Keratinocyte (primary cell): Measurements from ENCODE around the gene CNTNAP2. TPM values are rescaled to one million over a fixed set of nuclear protein-coding genes. Genes with fewer than 3 reads are reported as not detected.

Experiments used
- DNase-seq: peaks from one replicate; pipeline ENCODE4 v3.0.0-alpha.2; 2011; ENCODE audit warnings: low read depth, missing footprints, low spot score
- FAIRE-seq: peaks from 2 replicates; lab custom pipeline; 2011; peaks lifted over from hg19 to GRCh38; lab: Jason Lieb, UNC
- H2AFZ ChIP-seq: 2 replicates; pipeline ENCODE4 v1.6.0; 2012; ENCODE audit warnings: low read length, control low read depth, inconsistent platforms; ENCODE audit not compliant: control insufficient read depth
- H3K27ac ChIP-seq: 2 replicates; pipeline ENCODE4 v1.5.1; 2011; ENCODE audit warnings: low read length; ENCODE audit not compliant: control insufficient read depth, insufficient read depth
- H3K27me3 ChIP-seq: 3 replicates; pipeline ENCODE4 v1.6.0; 2011; ENCODE audit warnings: low read length; ENCODE audit not compliant: control insufficient read depth, insufficient read depth; ENCODE audit errors: extremely low read depth
- H3K36me3 ChIP-seq, 2 experiments: 2 replicates in 1 of 2; 3 replicates in 1 of 2; pipeline ENCODE4 v1.5.1; 2011; ENCODE audit warnings: low read length in 2 of 2, mild to moderate bottlenecking in 1 of 2; ENCODE audit not compliant: control insufficient read depth in 2 of 2, insufficient read depth in 2 of 2; ENCODE audit errors: extremely low read depth in 1 of 2
- H3K4me1 ChIP-seq: 3 replicates; pipeline ENCODE4 v1.5.1; 2011; ENCODE audit warnings: low read length; ENCODE audit not compliant: control insufficient read depth, insufficient read depth; ENCODE audit errors: extremely low read depth
- H3K4me2 ChIP-seq: 3 replicates; pipeline ENCODE4 v1.6.0; 2011; ENCODE audit warnings: low read depth, low read length; ENCODE audit not compliant: control insufficient read depth, insufficient read depth; ENCODE audit errors: extremely low read depth
- H3K4me3 ChIP-seq, 3 experiments: fragments of 200-600 bp in 1 of 3; sonication (generic) in 1 of 3; 2 replicates in 2 of 3; 3 replicates in 1 of 3; pipeline ENCODE4 v1.5.1; 2011 to 2016; ENCODE audit warnings: low read length in 3 of 3, mild to moderate bottlenecking in 3 of 3, control low read depth in 2 of 3, inconsistent platforms in 1 of 3, low read depth in 1 of 3, mixed read lengths in 1 of 3, mixed run types in 1 of 3, moderate library complexity in 1 of 3; ENCODE audit not compliant: control insufficient read depth in 2 of 3, insufficient read depth in 2 of 3; ENCODE audit errors: extremely low read depth in 1 of 3
- H3K79me2 ChIP-seq: 2 replicates; pipeline ENCODE4 v1.6.0; 2012; ENCODE audit warnings: low read length; ENCODE audit not compliant: control insufficient read depth, insufficient read depth
- H3K9ac ChIP-seq: 3 replicates; pipeline ENCODE4 v1.6.0; 2011; ENCODE audit warnings: low read length; ENCODE audit not compliant: control insufficient read depth, insufficient read depth; ENCODE audit errors: extremely low read depth
- H3K9me1 ChIP-seq: 3 replicates; pipeline ENCODE4 v1.6.0; 2011; ENCODE audit warnings: low read length; ENCODE audit not compliant: control insufficient read depth, insufficient read depth; ENCODE audit errors: extremely low read depth
- H3K9me3 ChIP-seq: 2 replicates; pipeline ENCODE4 v1.5.1; 2012; ENCODE audit warnings: low read depth, low read length; ENCODE audit not compliant: control insufficient read depth
- H4K20me1 ChIP-seq: 3 replicates; pipeline ENCODE4 v1.6.0; 2011; ENCODE audit warnings: low read length; ENCODE audit not compliant: control insufficient read depth, insufficient read depth; ENCODE audit errors: extremely low read depth
- CTCF ChIP-seq, 3 experiments: IDR thresholded peaks in 1 of 3; conservative IDR thresholded peaks in 1 of 3; optimal IDR thresholded peaks in 1 of 3; 2 replicates in 2 of 3; 3 replicates in 1 of 3; pipeline versions ENCODE3 to v1.5.1; 2011; ENCODE audit warnings: low read length in 3 of 3, mild to moderate bottlenecking in 3 of 3, moderate library complexity in 2 of 3, control low read depth in 1 of 3, inconsistent platforms in 1 of 3; ENCODE audit not compliant: insufficient read depth in 2 of 3; ENCODE audit errors: extremely low read depth in 1 of 3
- EZH2 ChIP-seq: IDR thresholded peaks from one replicate; pipeline ENCODE4 v1.6.1; 2012; ENCODE audit warnings: inconsistent platforms, mild to moderate bottlenecking, low read length, moderate library complexity
- dilution Hi-C: fragments of 300-500 bp; cut with MboI; formaldehyde crosslinking; loops from one replicate; pipeline ENCODE4 v1.7.0; 2020; ENCODE audit warnings: low sequenced_read_pairs; ENCODE audit not compliant: extremely low pct_ligation_motif_present
- polyA plus RNA-seq, 5 experiments: library from polyadenylated mRNA; depleted of rRNA in 3 of 5; stranded (reverse) in 3 of 5; stranded (forward) in 1 of 5; unstranded in 1 of 5; fragments of >200 nt; gene quantifications; 1 replicate in 1 of 5; 2 replicates in 3 of 5; 3 replicates in 1 of 5; pipeline versions ENCODE4 v1.2.1 to v1.2.3, GENCODE V29; 2011 to 2012; ENCODE audit warnings: missing spikeins in 2 of 5, low read depth in 1 of 5, low replicate concordance in 1 of 5

CNTNAP2 gene
- polyA plus RNA-seq, 1 donor (not counting 4 experiments of a cell fraction or from before 2014, with no cell fraction given) = 1.4 TPM

- FAIRE-seq = no peak
- H3K4me3 ChIP-seq = no peak overlapping the region
- H3K9me3 ChIP-seq = no peaks in the 10 kb centered on the region
- DNase-seq = no peak
- H4K20me1 ChIP-seq = no peaks in the 10 kb centered on the region
- no peak overlapping the region for H3K4me2 ChIP-seq
- H3K9ac ChIP-seq = no peak overlapping the region
- no peak overlapping the region for H2AFZ ChIP-seq
- TF ChIP-seq EZH2 (no peak), CTCF (optimal IDR thresholded peaks at IDR 0.05 in 1 of 3, IDR thresholded peaks at IDR 0.05 in 1 of 3, conservative IDR thresholded peaks at IDR 0.05 in 1 of 3; ENCODE audit: extremely low read depth in 1 of 3, insufficient read depth in 2 of 3, low read length in 3 of 3) (no peak)
- H3K4me1 ChIP-seq = no peaks in the 10 kb centered on the region
- H3K36me3 ChIP-seq = no peaks in the 10 kb centered on the region
- no peaks in the 10 kb centered on the region for H3K27me3 ChIP-seq
- no peaks in the 10 kb centered on the region for H3K9me1 ChIP-seq
- H3K27ac ChIP-seq = no peak overlapping the region
- H3K79me2 ChIP-seq = no peaks in the 10 kb centered on the region
- dilution Hi-C loops = no loop called here
Observed at GRCh38 chr7:146557971-146558469, 441.4 kb downstream of the CNTNAP2 start.

GRCh38 chr7:146565872-146566271 is 449.3 kb downstream of the CNTNAP2 start:
- TF ChIP-seq CTCF (optimal IDR thresholded peaks at IDR 0.05 in 1 of 3, IDR thresholded peaks at IDR 0.05 in 1 of 3, conservative IDR thresholded peaks at IDR 0.05 in 1 of 3; ENCODE audit: extremely low read depth in 1 of 3, insufficient read depth in 2 of 3, low read length in 3 of 3) (no peak), EZH2 (no peak)
- Histone ChIP-seq H3K9me3 (no peaks in the 10 kb centered on the region), H3K27me3 (no peaks in the 10 kb centered on the region), H4K20me1 (no peaks in the 10 kb centered on the region), H3K4me3 (no peak overlapping the region), H3K4me2 (no peak overlapping the region), H2AFZ (no peak overlapping the region), H3K9ac (no peak overlapping the region), H3K9me1 (no peaks in the 10 kb centered on the region), H3K79me2 (no peaks in the 10 kb centered on the region), H3K27ac (no peak overlapping the region), H3K36me3 (no peaks in the 10 kb centered on the region), H3K4me1 (no peaks in the 10 kb centered on the region)
- no peak for FAIRE-seq
- dilution Hi-C loops = no loop called here
- DNase-seq = no peak
